Loucy (cell line): ENCODE data around the gene ENTR1.

Experiments
- H2AFZ ChIP-seq: fragments of 200-600 bp; sonication (generic); 2 replicates; pipeline ENCODE4 v1.6.0; 2016; ENCODE audit warnings: antibody characterized with exemption, mild to moderate bottlenecking, low read length, moderate library complexity
- H3F3A ChIP-seq: fragments of 200-600 bp; 2 replicates; pipeline ENCODE4 v1.6.0; 2016; ENCODE audit warnings: antibody characterized with exemption, low read depth, mild to moderate bottlenecking
- H3K27me3 ChIP-seq: fragments of 200-600 bp; sonication (generic); 2 replicates; pipeline ENCODE4 v1.6.1; 2014; ENCODE audit warnings: low read length, mild to moderate bottlenecking; ENCODE audit not compliant: insufficient read depth, poor library complexity, severe bottlenecking
- H3K36me3 ChIP-seq: fragments of 200-600 bp; sonication (generic); 2 replicates; pipeline ENCODE4 v1.6.1; 2016; ENCODE audit warnings: low read length; ENCODE audit not compliant: insufficient read depth
- H3K4me1 ChIP-seq: fragments of 200-600 bp; sonication (generic); 2 replicates; pipeline ENCODE4 v1.5.1; 2014; ENCODE audit warnings: low read length, mild to moderate bottlenecking; ENCODE audit not compliant: insufficient read depth, poor library complexity, severe bottlenecking
- H3K4me2 ChIP-seq: fragments of 200-600 bp; sonication (generic); 2 replicates; pipeline ENCODE4 v1.6.0; 2014; ENCODE audit warnings: antibody characterized with exemption, low read length, low read depth, mild to moderate bottlenecking; ENCODE audit not compliant: poor library complexity, severe bottlenecking
- H3K4me3 ChIP-seq: fragments of 200-600 bp; sonication (generic); 2 replicates; pipeline ENCODE4 v1.5.1; 2014; ENCODE audit warnings: low read length, mild to moderate bottlenecking, mixed read lengths; ENCODE audit not compliant: poor library complexity, severe bottlenecking
- H3K79me2 ChIP-seq: fragments of 200-600 bp; sonication (generic); 2 replicates; pipeline ENCODE4 v1.6.1; 2014; ENCODE audit warnings: low read length; ENCODE audit not compliant: insufficient read depth
- H3K9ac ChIP-seq: fragments of 200-600 bp; sonication (generic); 2 replicates; pipeline ENCODE4 v1.6.0; 2014; ENCODE audit warnings: mild to moderate bottlenecking, low read depth, low read length, moderate library complexity; ENCODE audit not compliant: poor library complexity, severe bottlenecking
- H3K9me2 ChIP-seq: fragments of 200-600 bp; sonication (generic); replicated peaks from 2 replicates; pipeline ENCODE4 v1.6.1; 2016; ENCODE audit warnings: low read depth, low read length, mixed read lengths
- H3K9me3 ChIP-seq: fragments of 200-600 bp; sonication (generic); 2 replicates; pipeline ENCODE4 v1.6.1; 2014; ENCODE audit warnings: mild to moderate bottlenecking, antibody characterized with exemption, low read length, low read depth; ENCODE audit not compliant: insufficient read depth
- H4K20me1 ChIP-seq: fragments of 200-600 bp; sonication (generic); 2 replicates; pipeline ENCODE4 v1.6.0; 2014; ENCODE audit warnings: antibody characterized with exemption, low read length, mild to moderate bottlenecking; ENCODE audit not compliant: insufficient read depth, poor library complexity, severe bottlenecking
- EZH2phosphoT487 ChIP-seq: fragments of 200-600 bp; IDR thresholded peaks from 2 replicates; pipeline ENCODE4 v1.6.1; 2018; ENCODE audit warnings: antibody characterized with exemption, mild to moderate bottlenecking, moderate library complexity, borderline replicate concordance
- TF ChIP-seq, protein P1 (sequence below): fragments of 200-600 bp; sonication (generic); conservative IDR thresholded peaks from 2 replicates; pipeline ENCODE4 v1.5.1; 2014; ENCODE audit warnings: mild to moderate bottlenecking, antibody characterized with exemption, low read length

ENTR1 gene

DNA sequence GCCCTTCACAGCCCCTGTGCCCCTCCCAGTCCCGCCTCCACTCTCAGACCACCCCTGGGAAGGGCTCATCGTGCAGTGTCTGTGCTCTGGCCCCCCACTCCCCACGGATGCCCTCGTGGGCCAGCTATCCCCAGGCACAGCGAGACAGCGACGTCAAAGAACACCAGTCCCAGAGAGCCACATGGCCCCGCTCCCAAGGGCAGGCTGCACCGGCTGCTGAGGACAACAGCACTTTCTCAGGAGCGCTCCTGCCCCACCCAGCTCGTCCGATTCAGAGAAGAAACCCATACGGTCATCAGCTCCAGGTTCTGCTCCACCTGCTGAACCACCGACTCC, 5.6 kb downstream of the ENTR1 start:
- H3K79me2 ChIP-seq, result peaks cover 31% of the 10 kb centered on the region
- peak overlapping the region; percentile 74 for H3K4me2 ChIP-seq
- peaks cover 7% of the 10 kb centered on the region for H4K20me1 ChIP-seq
- H3K9me2 ChIP-seq, result no peaks in the 10 kb centered on the region
- H3K9ac ChIP-seq, result peak overlapping the region; percentile 46
- peaks cover 46% of the 10 kb centered on the region for H3K4me1 ChIP-seq
- TF ChIP-seq EZH2phosphoT487, result no peak
- TF ChIP-seq, protein P1, sequence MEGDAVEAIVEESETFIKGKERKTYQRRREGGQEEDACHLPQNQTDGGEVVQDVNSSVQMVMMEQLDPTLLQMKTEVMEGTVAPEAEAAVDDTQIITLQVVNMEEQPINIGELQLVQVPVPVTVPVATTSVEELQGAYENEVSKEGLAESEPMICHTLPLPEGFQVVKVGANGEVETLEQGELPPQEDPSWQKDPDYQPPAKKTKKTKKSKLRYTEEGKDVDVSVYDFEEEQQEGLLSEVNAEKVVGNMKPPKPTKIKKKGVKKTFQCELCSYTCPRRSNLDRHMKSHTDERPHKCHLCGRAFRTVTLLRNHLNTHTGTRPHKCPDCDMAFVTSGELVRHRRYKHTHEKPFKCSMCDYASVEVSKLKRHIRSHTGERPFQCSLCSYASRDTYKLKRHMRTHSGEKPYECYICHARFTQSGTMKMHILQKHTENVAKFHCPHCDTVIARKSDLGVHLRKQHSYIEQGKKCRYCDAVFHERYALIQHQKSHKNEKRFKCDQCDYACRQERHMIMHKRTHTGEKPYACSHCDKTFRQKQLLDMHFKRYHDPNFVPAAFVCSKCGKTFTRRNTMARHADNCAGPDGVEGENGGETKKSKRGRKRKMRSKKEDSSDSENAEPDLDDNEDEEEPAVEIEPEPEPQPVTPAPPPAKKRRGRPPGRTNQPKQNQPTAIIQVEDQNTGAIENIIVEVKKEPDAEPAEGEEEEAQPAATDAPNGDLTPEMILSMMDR, result no peak
- H3K27me3 ChIP-seq, result no peaks in the 10 kb centered on the region
- 0 out of 2 replicates have a peak, but pooled peaks cover 4% of the 10 kb centered on the region for H3F3A ChIP-seq
- H3K4me3 ChIP-seq, result peak overlapping the region; percentile 37
- no peaks in the 10 kb centered on the region for H3K9me3 ChIP-seq
- H2AFZ ChIP-seq, result no peak overlapping the region
- H3K36me3 ChIP-seq, result peaks cover 6% of the 10 kb centered on the region; the same call in 1 of the 2 replicates

DNA sequence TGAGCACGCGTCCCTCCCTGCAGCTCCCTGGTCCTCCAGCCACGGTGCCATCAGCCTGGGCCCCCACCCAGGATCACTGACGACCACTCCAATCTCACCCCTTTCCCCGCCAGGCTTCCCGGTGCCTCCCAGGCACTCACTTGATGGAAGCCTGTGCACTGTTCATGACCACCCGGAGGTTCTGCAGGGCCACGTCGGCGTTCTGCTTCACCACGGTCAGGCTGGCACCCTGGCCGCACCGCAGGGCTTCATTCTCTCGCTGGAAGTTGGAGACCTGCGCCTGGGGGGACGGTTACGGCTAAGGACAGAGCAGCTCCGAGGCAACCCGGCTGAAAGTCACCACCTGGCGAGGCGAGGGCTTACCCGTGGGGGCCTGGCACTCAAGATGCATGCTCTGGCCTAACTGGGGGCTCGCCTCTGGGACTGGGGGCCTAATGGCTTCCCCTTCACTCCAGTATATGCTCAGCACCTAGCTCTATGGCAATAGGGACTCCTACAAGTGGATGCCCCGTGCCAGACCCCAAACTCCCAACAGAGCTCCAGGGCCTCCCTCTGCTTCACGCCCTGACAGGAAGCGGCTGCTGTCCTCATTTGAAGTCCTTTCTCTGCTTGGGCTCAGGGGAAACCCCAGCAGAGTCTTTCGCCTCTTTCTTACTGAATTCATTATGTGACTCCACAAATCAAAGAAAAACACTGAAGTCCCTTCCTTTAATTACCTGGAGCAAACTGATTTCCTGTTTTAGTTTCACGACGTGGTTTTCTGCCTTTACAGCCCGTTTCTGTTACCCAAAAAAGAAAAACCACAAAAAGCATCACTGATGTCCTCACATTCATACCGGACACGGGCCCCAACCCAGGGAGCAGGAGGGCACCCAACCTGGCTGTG, 6.3 kb downstream of the ENTR1 start:
- Histone ChIP-seq H3K4me3 (peak overlapping the region; percentile 37), H3K4me2 (peak overlapping the region; percentile 74), H4K20me1 (peaks cover 8% of the 10 kb centered on the region), H2AFZ (no peak overlapping the region), H3K79me2 (peaks cover 31% of the 10 kb centered on the region), H3K9me2 (no peaks in the 10 kb centered on the region), H3K4me1 (peaks cover 41% of the 10 kb centered on the region), H3K36me3 (peaks cover 6% of the 10 kb centered on the region; the same call in 1 of the 2 replicates), H3K9me3 (no peaks in the 10 kb centered on the region), H3K27me3 (no peaks in the 10 kb centered on the region), H3F3A (0 out of 2 replicates have a peak, but pooled peaks cover 4% of the 10 kb centered on the region), H3K9ac (peak overlapping the region; percentile 46)
- TF ChIP-seq, protein P1, result no peak
- no peak for TF ChIP-seq EZH2phosphoT487

DNA sequence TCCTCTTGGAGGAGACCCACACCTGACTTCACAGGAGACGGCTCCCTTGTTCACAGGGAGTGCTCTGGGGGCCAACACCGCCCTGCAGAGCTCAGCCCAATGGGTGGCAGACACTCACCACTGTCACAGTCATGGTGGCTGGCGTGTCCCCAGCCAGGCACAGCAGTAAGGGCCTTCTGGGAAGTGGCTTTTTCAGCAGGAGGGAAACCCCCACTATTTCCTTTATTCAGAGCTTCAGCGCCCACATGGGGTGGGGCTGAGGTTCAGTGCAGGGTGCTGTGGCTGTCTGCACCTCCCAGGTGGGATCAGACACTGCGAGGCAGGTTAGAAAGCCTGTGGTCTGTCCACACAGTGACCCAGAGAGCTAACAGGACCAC, 6.9 kb downstream of the ENTR1 start:
- H3K79me2 ChIP-seq, result peaks cover 31% of the 10 kb centered on the region
- peak overlapping the region; percentile 74 for H3K4me2 ChIP-seq
- H4K20me1 ChIP-seq, result peaks cover 14% of the 10 kb centered on the region
- peaks cover 43% of the 10 kb centered on the region for H3K4me1 ChIP-seq
- no peak overlapping the region for H2AFZ ChIP-seq
- H3K4me3 ChIP-seq, result peak overlapping the region; percentile 37
- H3K9ac ChIP-seq, result peak overlapping the region; percentile 46
- peaks cover 6% of the 10 kb centered on the region; the same call in 1 of the 2 replicates for H3K36me3 ChIP-seq
- H3F3A ChIP-seq, result 0 out of 2 replicates have a peak, but pooled peaks cover 4% of the 10 kb centered on the region
- no peaks in the 10 kb centered on the region for H3K9me2 ChIP-seq
- H3K27me3 ChIP-seq, result no peaks in the 10 kb centered on the region
- no peaks in the 10 kb centered on the region for H3K9me3 ChIP-seq
- TF ChIP-seq, protein P1, result no peak
- TF ChIP-seq EZH2phosphoT487, result no peak
